Loucy (cell line): ENCODE results near the gene CD52.
A peak's percentile ranks its signal among the peaks of the same experiment; 100 is the strongest.

ENCODE experiments used
- H2AFZ ChIP-seq: fragments of 200-600 bp; sonication (generic); 2 replicates; pipeline ENCODE4 v1.6.0; 2016; ENCODE audit warnings: antibody characterized with exemption, mild to moderate bottlenecking, low read length, moderate library complexity
- H3F3A ChIP-seq: fragments of 200-600 bp; 2 replicates; pipeline ENCODE4 v1.6.0; 2016; ENCODE audit warnings: antibody characterized with exemption, low read depth, mild to moderate bottlenecking
- H3K27me3 ChIP-seq: fragments of 200-600 bp; sonication (generic); 2 replicates; pipeline ENCODE4 v1.6.1; 2014; ENCODE audit warnings: low read length, mild to moderate bottlenecking; ENCODE audit not compliant: insufficient read depth, poor library complexity, severe bottlenecking
- H3K36me3 ChIP-seq: fragments of 200-600 bp; sonication (generic); 2 replicates; pipeline ENCODE4 v1.6.1; 2016; ENCODE audit warnings: low read length; ENCODE audit not compliant: insufficient read depth
- H3K4me1 ChIP-seq: fragments of 200-600 bp; sonication (generic); 2 replicates; pipeline ENCODE4 v1.5.1; 2014; ENCODE audit warnings: low read length, mild to moderate bottlenecking; ENCODE audit not compliant: insufficient read depth, poor library complexity, severe bottlenecking
- H3K4me2 ChIP-seq: fragments of 200-600 bp; sonication (generic); 2 replicates; pipeline ENCODE4 v1.6.0; 2014; ENCODE audit warnings: antibody characterized with exemption, low read length, low read depth, mild to moderate bottlenecking; ENCODE audit not compliant: poor library complexity, severe bottlenecking
- H3K4me3 ChIP-seq: fragments of 200-600 bp; sonication (generic); 2 replicates; pipeline ENCODE4 v1.5.1; 2014; ENCODE audit warnings: low read length, mild to moderate bottlenecking, mixed read lengths; ENCODE audit not compliant: poor library complexity, severe bottlenecking
- H3K79me2 ChIP-seq: fragments of 200-600 bp; sonication (generic); 2 replicates; pipeline ENCODE4 v1.6.1; 2014; ENCODE audit warnings: low read length; ENCODE audit not compliant: insufficient read depth
- H3K9ac ChIP-seq: fragments of 200-600 bp; sonication (generic); 2 replicates; pipeline ENCODE4 v1.6.0; 2014; ENCODE audit warnings: mild to moderate bottlenecking, low read depth, low read length, moderate library complexity; ENCODE audit not compliant: poor library complexity, severe bottlenecking
- H3K9me2 ChIP-seq: fragments of 200-600 bp; sonication (generic); replicated peaks from 2 replicates; pipeline ENCODE4 v1.6.1; 2016; ENCODE audit warnings: low read depth, low read length, mixed read lengths
- H3K9me3 ChIP-seq: fragments of 200-600 bp; sonication (generic); 2 replicates; pipeline ENCODE4 v1.6.1; 2014; ENCODE audit warnings: mild to moderate bottlenecking, antibody characterized with exemption, low read length, low read depth; ENCODE audit not compliant: insufficient read depth
- H4K20me1 ChIP-seq: fragments of 200-600 bp; sonication (generic); 2 replicates; pipeline ENCODE4 v1.6.0; 2014; ENCODE audit warnings: antibody characterized with exemption, low read length, mild to moderate bottlenecking; ENCODE audit not compliant: insufficient read depth, poor library complexity, severe bottlenecking
- CTCF ChIP-seq: fragments of 200-600 bp; sonication (generic); conservative IDR thresholded peaks from 2 replicates; pipeline ENCODE4 v1.5.1; 2014; ENCODE audit warnings: mild to moderate bottlenecking, antibody characterized with exemption, low read length
- EZH2phosphoT487 ChIP-seq: fragments of 200-600 bp; IDR thresholded peaks from 2 replicates; pipeline ENCODE4 v1.6.1; 2018; ENCODE audit warnings: antibody characterized with exemption, mild to moderate bottlenecking, moderate library complexity, borderline replicate concordance

Gene CD52

DNA sequence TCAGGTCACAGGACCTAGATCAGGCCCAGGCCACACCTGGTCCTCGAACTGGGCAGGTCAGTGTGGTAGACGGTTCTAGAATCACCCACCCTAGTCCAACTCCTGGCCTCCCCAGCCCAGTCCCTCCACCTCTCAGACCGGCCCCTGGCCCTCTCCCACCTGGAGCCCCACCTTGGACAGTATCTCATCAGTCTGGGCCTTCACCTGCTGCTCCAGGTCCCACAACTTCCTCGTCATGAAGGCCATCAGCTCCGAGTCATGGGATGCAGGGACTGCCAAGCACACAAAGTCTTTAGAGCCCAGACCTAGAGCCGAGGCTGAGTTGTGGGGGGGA, 20.0 kb upstream of the CD52 start:
- Histone ChIP-seq H3K27me3 (no peaks in the 10 kb centered on the region), H3K9ac (no peak overlapping the region), H3K4me3 (no peak overlapping the region), H3K4me2 (no peak overlapping the region), H4K20me1 (no peaks in the 10 kb centered on the region), H3K36me3 (no peaks in the 10 kb centered on the region), H3K9me2 (no peaks in the 10 kb centered on the region), H2AFZ (no peak overlapping the region), H3K9me3 (no peaks in the 10 kb centered on the region), H3K4me1 (peaks cover 19% of the 10 kb centered on the region), H3F3A (no peaks in the 10 kb centered on the region), H3K79me2 (no peaks in the 10 kb centered on the region)
- TF ChIP-seq CTCF (no peak), EZH2phosphoT487 (no peak)

- Histone ChIP-seq H3K9me3 (no peaks in the 10 kb centered on the region), H3K79me2 (no peaks in the 10 kb centered on the region), H3K27me3 (no peaks in the 10 kb centered on the region), H3K36me3 (no peaks in the 10 kb centered on the region), H3K4me3 (no peak overlapping the region), H3K9ac (peak overlapping the region; percentile 47), H3F3A (no peaks in the 10 kb centered on the region), H3K9me2 (no peaks in the 10 kb centered on the region), H3K4me1 (peaks cover 18% of the 10 kb centered on the region), H2AFZ (no peak overlapping the region), H4K20me1 (no peaks in the 10 kb centered on the region), H3K4me2 (no peak overlapping the region)
- TF ChIP-seq EZH2phosphoT487: no peak
- TF ChIP-seq CTCF: no peak
These were observed 17.0 kb upstream of the CD52 start for GRCh38 chr1:26300578-26301275.

DNA sequence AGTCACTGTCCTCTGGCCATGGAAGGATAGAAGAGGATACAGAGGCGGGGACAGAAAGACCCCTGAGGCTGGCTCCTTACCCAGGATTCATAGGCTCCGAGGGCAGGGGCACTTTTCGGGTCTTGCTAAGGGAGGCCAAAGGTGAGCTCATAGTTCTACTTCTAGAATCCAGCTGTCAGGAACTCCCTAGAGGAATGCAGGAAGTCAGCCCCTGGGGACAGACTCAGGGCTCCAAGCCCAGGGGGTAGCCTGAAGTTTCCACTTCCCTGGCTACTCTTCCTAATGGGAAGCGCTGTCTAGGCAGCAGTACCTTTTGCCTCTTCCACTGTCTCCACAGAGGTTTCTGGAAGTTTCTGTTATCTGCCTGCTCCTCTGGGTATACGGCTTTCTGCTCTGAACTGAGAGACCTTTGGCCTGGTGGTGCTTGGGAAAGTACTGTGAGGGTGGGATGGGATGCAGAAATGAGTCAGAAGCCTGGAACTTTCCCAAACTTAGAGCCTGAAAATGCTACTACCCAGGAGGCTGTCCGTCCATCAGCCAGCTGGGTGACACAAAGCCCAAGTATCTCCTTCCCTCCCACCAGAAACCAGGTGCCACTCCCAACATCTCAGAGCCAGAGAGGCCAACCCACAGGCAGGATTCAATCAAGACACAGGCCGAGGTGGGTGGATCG, 14.9 kb upstream of the CD52 start:
- Histone ChIP-seq H3K4me1 (peaks cover 33% of the 10 kb centered on the region), H3K36me3 (no peaks in the 10 kb centered on the region), H3K4me2 (no peak overlapping the region), H4K20me1 (no peaks in the 10 kb centered on the region), H3K27me3 (no peaks in the 10 kb centered on the region), H2AFZ (no peak overlapping the region), H3K9me3 (no peaks in the 10 kb centered on the region), H3K9me2 (no peaks in the 10 kb centered on the region), H3F3A (no peaks in the 10 kb centered on the region), H3K4me3 (no peak overlapping the region), H3K79me2 (peaks cover 5% of the 10 kb centered on the region; the same call in 1 of the 2 replicates), H3K9ac (no peak overlapping the region)
- TF ChIP-seq EZH2phosphoT487 (no peak), CTCF (no peak)
